ENCODE results near the gene SEMA5B. TPM values are rescaled to one million over a fixed set of nuclear protein-coding genes. Genes with fewer than 3 reads are reported as not detected.
A peak's percentile ranks its signal among the peaks of the same experiment; 100 is the strongest.

Gene SEMA5B
- total and polyA plus RNA-seq, 9 of the 15 experiments (the other 6 are each of a cell fraction or from before 2014, with no cell fraction given): not detected

- WGBS (ENCODE audit: insufficient coverage, low coverage, missing lambda C conversion rate): 57% methylated on average over 5 of the region's 5 CpGs
- H3K36me3 ChIP-seq (ENCODE audit: control insufficient read depth, insufficient read depth, low read length): peaks cover 10% of the 10 kb centered on the region
- ATAC-seq (no peak), FAIRE-seq (no peak), DNase-seq (ENCODE audit: extremely low read depth in 1 of 4, low spot score in 3 of 4) (no peak)
- peaks cover 15% of the 10 kb centered on the region for H3K9me1 ChIP-seq (ENCODE audit: control insufficient read depth, insufficient read depth, low read length)
- no peak overlapping the region for H3K4me3 ChIP-seq
- H3K79me2 ChIP-seq (ENCODE audit: control insufficient read depth, insufficient read depth, low read length): peaks cover 98% of the 10 kb centered on the region
- no TSS peak for BruUV-seq (replicated peaks)
- TF ChIP-seq ZNF655 (CRISPR knock-in tag; IDR thresholded peaks at IDR 0.05) (no peak), KAT7 (CRISPR knock-in tag; IDR thresholded peaks at IDR 0.05; ENCODE audit: borderline replicate concordance) (no peak), ZNF79 (CRISPR knock-in tag; IDR thresholded peaks at IDR 0.05; ENCODE audit: low read depth) (no peak), NFE2 (IDR thresholded peaks at IDR 0.05; ENCODE audit: low read depth) (peak; percentile 11; the same call in 1 of the 2 replicates), MTA2 (IDR thresholded peaks at IDR 0.05; ENCODE audit: low read depth) (no peak), ZNF224 (CRISPR knock-in tag; IDR thresholded peaks at IDR 0.05) (no peak), ZNF551 (CRISPR knock-in tag; IDR thresholded peaks at IDR 0.05) (no peak), MAFG (tag; conservative IDR thresholded peaks at IDR 0.05) (0 out of 2 replicates have a peak, but pooled peaks have one; percentile 5)
- in situ Hi-C loops (cut with MboI) (no loop called here), intact Hi-C loops (cut with micrococcal nuclease) (no loop called here)
- no peaks in the 10 kb centered on the region for H3K27me3 ChIP-seq (ENCODE audit: control insufficient read depth in 2 of 2, insufficient read depth in 2 of 2, low read length in 2 of 2)
- H3K9me3 ChIP-seq (replicated peaks; ENCODE audit: control insufficient read depth, insufficient read depth, low read depth, low read length): no peaks in the 10 kb centered on the region
- H3K27ac ChIP-seq (ENCODE audit: extremely low read depth, low read depth, low read length): no peak overlapping the region
- H2AFZ ChIP-seq (ENCODE audit: low read depth, low read length): no peak overlapping the region
- peaks cover 30 to 36% of the 10 kb centered on the region in 2 experiments for H3K4me1 ChIP-seq (replicated peaks in 1 of 2; ENCODE audit: control insufficient read depth in 2 of 2, insufficient read depth in 2 of 2, low read length in 2 of 2)
- ChIA-PET POLR2A (interaction anchor here (0.6 to 2.0 kb wide), 2 partner anchors 9 to 1680 kb away, joined by 3 to 9 read pairs; no protein-coding TSS in a partner anchor), CTCF (ENCODE audit: low intra/inter-chr PET ratio) (no interaction called here)
- H3K4me2 ChIP-seq (ENCODE audit: insufficient read depth, low read length): no peak overlapping the region
- H4K20me1 ChIP-seq (replicated peaks; ENCODE audit: control insufficient read depth, insufficient read depth, low read length): peaks cover 53% of the 10 kb centered on the region
- peak overlapping the region in 1 of 2 experiments; percentile 26; a peak in 1 of 4 replicates for H3K9ac ChIP-seq (ENCODE audit: insufficient read depth in 1 of 2, low read depth in 2 of 2, low read length in 2 of 2)
These were observed 44.6 kb upstream of the SEMA5B start for GRCh38 chr3:123072152-123072551.

Data from K562 (cell line).